Measurements from ENCODE around the gene S100B. TPM values are rescaled to one million over a fixed set of nuclear protein-coding genes. Genes with fewer than 3 reads are reported as not detected.

The S100B gene
- total RNA-seq, 2 donors from 2014 or later = 4.5 to 5.8 TPM

DNA sequence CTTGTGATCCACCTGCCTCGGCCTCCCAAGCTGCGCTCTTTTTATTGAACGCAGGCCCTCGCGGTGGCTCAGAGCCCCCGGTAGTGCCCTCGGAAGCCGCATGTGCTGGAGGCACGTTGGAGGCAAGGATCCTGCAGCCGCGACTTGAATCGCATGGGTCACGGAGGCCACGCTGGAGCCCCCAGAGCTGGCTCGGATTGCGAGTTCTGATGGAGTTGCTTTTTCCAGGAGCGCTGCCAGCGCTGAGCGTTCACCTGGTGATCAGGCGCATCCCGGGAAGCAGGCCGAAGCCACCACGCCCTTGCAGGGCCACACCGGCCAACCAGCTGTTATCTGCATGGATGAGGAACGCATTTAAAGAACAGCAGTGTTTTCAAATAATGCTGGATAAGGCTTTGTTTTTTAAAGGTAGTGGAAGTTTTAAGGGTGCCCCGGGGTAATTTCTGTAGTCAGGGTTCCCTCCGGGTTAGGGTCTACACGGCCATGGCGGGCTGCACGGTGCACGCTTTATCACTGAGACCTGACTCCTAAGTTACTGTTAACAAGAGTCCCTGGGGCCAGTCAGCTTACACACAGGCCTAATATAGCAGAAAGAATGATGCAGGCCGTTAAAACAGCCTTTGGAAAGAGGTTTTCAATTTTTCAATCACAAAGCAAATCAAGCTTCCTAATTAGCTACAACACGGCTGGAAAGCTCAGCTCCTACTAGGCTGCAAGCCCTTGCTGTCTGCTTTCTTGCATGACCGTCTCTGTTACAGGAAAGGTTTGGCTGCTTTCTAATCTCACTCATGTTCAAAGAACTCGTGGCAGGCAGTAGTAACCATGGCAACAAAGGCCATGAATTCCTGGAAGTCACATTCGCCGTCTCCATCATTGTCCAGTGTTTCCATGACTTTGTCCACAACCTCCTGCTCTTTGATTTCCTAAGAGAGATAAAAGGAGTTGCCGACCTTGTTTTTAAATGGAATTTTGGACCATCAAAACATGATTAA lies 6.0 kb downstream of the S100B start:
- H3K27ac ChIP-seq = peak overlapping the region in 1 of 2 donors; percentile 31
- peaks cover 0 to 14% of the 10 kb centered on the region in 2 donors for H3K4me1 ChIP-seq
- no peak overlapping the region for H3K4me3 ChIP-seq
- TF ChIP-seq, protein P1, sequence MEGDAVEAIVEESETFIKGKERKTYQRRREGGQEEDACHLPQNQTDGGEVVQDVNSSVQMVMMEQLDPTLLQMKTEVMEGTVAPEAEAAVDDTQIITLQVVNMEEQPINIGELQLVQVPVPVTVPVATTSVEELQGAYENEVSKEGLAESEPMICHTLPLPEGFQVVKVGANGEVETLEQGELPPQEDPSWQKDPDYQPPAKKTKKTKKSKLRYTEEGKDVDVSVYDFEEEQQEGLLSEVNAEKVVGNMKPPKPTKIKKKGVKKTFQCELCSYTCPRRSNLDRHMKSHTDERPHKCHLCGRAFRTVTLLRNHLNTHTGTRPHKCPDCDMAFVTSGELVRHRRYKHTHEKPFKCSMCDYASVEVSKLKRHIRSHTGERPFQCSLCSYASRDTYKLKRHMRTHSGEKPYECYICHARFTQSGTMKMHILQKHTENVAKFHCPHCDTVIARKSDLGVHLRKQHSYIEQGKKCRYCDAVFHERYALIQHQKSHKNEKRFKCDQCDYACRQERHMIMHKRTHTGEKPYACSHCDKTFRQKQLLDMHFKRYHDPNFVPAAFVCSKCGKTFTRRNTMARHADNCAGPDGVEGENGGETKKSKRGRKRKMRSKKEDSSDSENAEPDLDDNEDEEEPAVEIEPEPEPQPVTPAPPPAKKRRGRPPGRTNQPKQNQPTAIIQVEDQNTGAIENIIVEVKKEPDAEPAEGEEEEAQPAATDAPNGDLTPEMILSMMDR (IDR thresholded peaks at IDR 0.05) = no peak
- H3K36me3 ChIP-seq = no peaks in the 10 kb centered on the region
- DNase-seq (ENCODE audit: low spot score) = peak; percentile 78
- no peaks in the 10 kb centered on the region for H3K9me3 ChIP-seq
- no peaks in the 10 kb centered on the region for H3K27me3 ChIP-seq

DNA sequence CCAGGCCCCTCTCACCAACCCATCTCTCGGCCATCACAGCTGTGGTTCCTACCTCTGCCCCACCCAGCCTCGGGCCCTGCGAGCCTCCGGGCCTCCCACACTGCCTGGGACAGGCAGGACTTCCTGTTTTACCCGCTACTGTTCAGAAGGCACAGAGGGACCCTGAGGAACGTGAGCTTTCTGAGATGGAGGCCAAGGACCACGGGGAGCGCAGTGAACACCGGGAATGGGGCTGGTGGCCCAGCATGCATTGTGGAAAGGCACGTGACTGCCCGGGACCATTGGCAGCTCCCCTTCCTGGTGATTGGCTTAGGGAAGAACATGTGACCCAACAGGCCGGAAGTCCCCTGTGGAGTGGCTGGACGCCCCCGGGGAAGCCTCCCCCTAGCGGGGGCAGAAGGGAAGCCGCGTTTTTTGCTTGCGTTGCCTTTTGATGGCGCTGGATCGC lies 7.0 kb downstream of the S100B start:
- Histone ChIP-seq H3K4me1 (peaks cover 0 to 14% of the 10 kb centered on the region in 2 donors), H3K27me3 (no peaks in the 10 kb centered on the region), H3K36me3 (no peaks in the 10 kb centered on the region), H3K9me3 (no peaks in the 10 kb centered on the region), H3K27ac (no peak overlapping the region), H3K4me3 (no peak overlapping the region)
- DNase-seq (ENCODE audit: low spot score) = no peak
- TF ChIP-seq, protein P1 (IDR thresholded peaks at IDR 0.05) = no peak

DNA sequence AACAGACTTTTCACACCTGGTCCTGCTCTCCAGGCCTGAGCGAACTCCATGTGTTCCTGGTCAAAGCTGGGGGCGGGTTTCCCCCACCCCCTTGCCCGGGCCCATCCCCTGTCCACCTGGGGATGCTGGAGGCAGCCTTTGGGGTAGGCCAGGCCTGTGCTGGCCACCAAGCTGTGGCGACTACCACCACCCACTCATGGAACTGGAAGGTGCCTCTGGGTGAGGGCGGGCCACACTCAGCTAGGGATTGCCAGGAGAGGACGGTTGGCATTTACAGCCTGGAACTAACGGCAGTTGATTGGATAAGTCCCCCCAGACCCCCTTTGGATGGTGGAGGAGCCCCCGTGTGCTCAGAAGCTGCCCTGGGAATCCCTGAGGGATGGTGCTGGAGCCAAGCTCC lies 7.9 kb downstream of the S100B start:
- DNase-seq (ENCODE audit: low spot score) = no peak
- H3K4me3 ChIP-seq = no peak overlapping the region
- H3K27me3 ChIP-seq = no peaks in the 10 kb centered on the region
- no peaks in the 10 kb centered on the region for H3K9me3 ChIP-seq
- H3K27ac ChIP-seq = no peak overlapping the region
- peaks cover 0 to 14% of the 10 kb centered on the region in 2 donors for H3K4me1 ChIP-seq
- TF ChIP-seq, protein P1 (IDR thresholded peaks at IDR 0.05) = no peak
- no peaks in the 10 kb centered on the region for H3K36me3 ChIP-seq

DNA sequence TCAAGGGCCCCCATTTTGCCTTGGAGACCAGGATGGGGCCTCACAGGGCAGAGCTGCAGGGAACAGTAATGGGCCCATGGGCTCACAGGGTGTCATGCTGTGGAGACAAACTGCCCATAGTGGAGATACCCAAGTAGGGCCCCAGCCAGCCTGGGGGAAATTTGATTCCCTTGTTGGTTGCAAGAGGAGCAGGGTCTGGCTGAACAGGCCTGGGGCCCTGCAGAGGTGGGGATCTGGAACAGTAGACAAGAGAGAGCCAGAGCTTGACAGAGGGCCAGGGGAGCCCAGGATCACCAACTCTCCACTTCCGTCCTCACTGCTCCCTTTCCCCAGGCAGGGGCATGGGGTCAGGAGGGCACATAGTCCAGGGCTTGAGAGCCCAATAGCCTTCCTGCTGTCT lies 8.7 kb downstream of the S100B start:
- peaks cover 0 to 14% of the 10 kb centered on the region in 2 donors for H3K4me1 ChIP-seq
- H3K4me3 ChIP-seq = no peak overlapping the region
- H3K9me3 ChIP-seq = no peaks in the 10 kb centered on the region
- TF ChIP-seq, protein P1 (IDR thresholded peaks at IDR 0.05) = no peak
- H3K27ac ChIP-seq = no peak overlapping the region
- H3K27me3 ChIP-seq = no peaks in the 10 kb centered on the region
- no peaks in the 10 kb centered on the region for H3K36me3 ChIP-seq
- DNase-seq (ENCODE audit: low spot score) = no peak

DNA sequence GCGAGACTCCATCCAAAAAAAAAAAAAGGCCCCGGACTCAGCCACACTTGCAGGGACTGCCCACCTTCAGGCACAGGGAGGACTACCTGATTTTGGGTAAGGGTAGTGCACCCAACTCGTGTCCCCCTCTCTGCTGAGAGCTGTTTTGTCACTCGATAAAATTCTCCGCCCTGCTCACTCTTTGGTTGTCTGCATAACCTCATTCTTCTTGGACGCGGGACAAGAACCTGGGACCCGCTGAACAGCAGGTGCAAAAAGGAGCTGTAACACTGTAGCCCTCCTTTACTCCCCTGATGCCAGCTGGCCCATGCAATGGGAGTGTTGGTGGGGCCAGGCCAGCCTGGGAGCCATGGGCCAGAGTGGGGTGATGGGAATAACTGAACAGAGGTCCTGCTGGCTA lies 10.6 kb downstream of the S100B start:
- no peak overlapping the region for H3K4me3 ChIP-seq
- H3K27me3 ChIP-seq = no peaks in the 10 kb centered on the region
- peaks cover 0 to 9% of the 10 kb centered on the region in 2 donors for H3K4me1 ChIP-seq
- H3K27ac ChIP-seq = no peak overlapping the region
- TF ChIP-seq, protein P1 (IDR thresholded peaks at IDR 0.05) = no peak
- no peaks in the 10 kb centered on the region for H3K36me3 ChIP-seq
- H3K9me3 ChIP-seq = no peaks in the 10 kb centered on the region
- no peak for DNase-seq (ENCODE audit: low spot score)
